HepG2 (cell line): Measurements from ENCODE around the gene ABHD15. TPM values are rescaled to one million over a fixed set of nuclear protein-coding genes. Genes with fewer than 3 reads are reported as not detected.

Experiments
- CBX2 ChIP-seq, 2 experiments: fragments of 200-600 bp in 1 of 2; sonication (generic); formaldehyde crosslinking in 1 of 2; IDR thresholded peaks; 2 replicates each; pipeline versions ENCODE4 v1.7.0 to v1.8.1; 2018 to 2022; ENCODE audit warnings: low read depth in 2 of 2, low read length in 1 of 2, mild to moderate bottlenecking in 1 of 2, missing genetic modification reagents in 1 of 2
- HOXA5 ChIP-seq: sonication (generic); formaldehyde crosslinking; IDR thresholded peaks from 2 replicates; pipeline ENCODE4 v1.4.0; 2020; ENCODE audit warnings: missing genetic modification reagents
- KAT7 ChIP-seq: IDR thresholded peaks from 2 replicates; pipeline ENCODE4 v1.6.1; 2018; ENCODE audit warnings: borderline replicate concordance, missing compliant biosample characterization
- KIAA2018 ChIP-seq: sonication (generic); formaldehyde crosslinking; IDR thresholded peaks from 2 replicates; pipeline ENCODE4 v1.5.0; 2020; ENCODE audit warnings: mild to moderate bottlenecking, missing genetic modification reagents, borderline replicate concordance
- NRL ChIP-seq: sonication (generic); formaldehyde crosslinking; IDR thresholded peaks from 2 replicates; pipeline ENCODE4 v1.5.0; 2020; ENCODE audit warnings: missing genetic modification reagents, mild to moderate bottlenecking, moderate library complexity, borderline replicate concordance
- PAX8 ChIP-seq: sonication (generic); formaldehyde crosslinking; IDR thresholded peaks from 2 replicates; pipeline ENCODE4 v1.8.0; 2022; ENCODE audit warnings: mild to moderate bottlenecking, missing genetic modification reagents, borderline replicate concordance
- SCMH1 ChIP-seq: sonication (generic); formaldehyde crosslinking; IDR thresholded peaks from 2 replicates; pipeline ENCODE4 v1.9.0; 2021; ENCODE audit warnings: missing genetic modification reagents, mild to moderate bottlenecking, borderline replicate concordance
- TOPORS ChIP-seq: sonication (generic); formaldehyde crosslinking; IDR thresholded peaks from 2 replicates; pipeline ENCODE4 v1.8.0; 2023; ENCODE audit warnings: mild to moderate bottlenecking, missing genetic modification reagents
- TSC22D2 ChIP-seq: sonication (generic); formaldehyde crosslinking; IDR thresholded peaks from 2 replicates; pipeline ENCODE4 v1.5.1; 2020; ENCODE audit warnings: missing genetic modification reagents, mild to moderate bottlenecking, borderline replicate concordance
- ZBED4 ChIP-seq: sonication (generic); formaldehyde crosslinking; IDR thresholded peaks from 2 replicates; pipeline ENCODE4 v1.4.0; 2020; ENCODE audit warnings: missing genetic modification reagents, borderline replicate concordance
- ZNF503 ChIP-seq: sonication (generic); formaldehyde crosslinking; IDR thresholded peaks from 2 replicates; pipeline ENCODE4 v1.4.0; 2020; ENCODE audit warnings: missing genetic modification reagents
- ZNF577 ChIP-seq: sonication (generic); formaldehyde crosslinking; IDR thresholded peaks from 2 replicates; pipeline ENCODE4 v1.4.0; 2020; ENCODE audit warnings: mild to moderate bottlenecking, low read depth, missing genetic modification reagents, borderline replicate concordance
- ZSCAN31 ChIP-seq: sonication (generic); formaldehyde crosslinking; IDR thresholded peaks from 2 replicates; pipeline ENCODE4 v1.5.0; 2020; ENCODE audit warnings: low read depth, mild to moderate bottlenecking, missing genetic modification reagents
- polyA plus RNA-seq, 8 experiments: library from polyadenylated mRNA; depleted of rRNA in 3 of 8; stranded (reverse) in 7 of 8; unstranded in 1 of 8; fragments of >200 nt; fragmentation: Illumina TruSeq in 4 of 8; extraction: Trizol in 4 of 8; gene quantifications; 2 replicates each; pipeline versions ENCODE4 v1.2.1 to v1.2.3, GENCODE V29; 2011 to 2016; ENCODE audit warnings: low read depth in 4 of 8, missing spikeins in 1 of 8, mixed read lengths in 1 of 8; ENCODE audit not compliant: insufficient read depth in 1 of 8
- total RNA-seq, 5 experiments: library from RNA; depleted of rRNA; stranded (reverse); fragments of >200 nt; fragmentation: Illumina TruSeq; extraction: Trizol; gene quantifications; 2 replicates each; pipeline ENCODE4 v1.2.3, GENCODE V29; 2016; ENCODE audit warnings: low read depth in 1 of 5

ABHD15 gene
- total and polyA plus RNA-seq, 2 of the 13 experiments (the other 11 are each of a cell fraction or from before 2014, with no cell fraction given): 2.4 to 7.7 TPM

- peak; percentile 66; the same call in 1 of the 2 replicates for TF ChIP-seq ZSCAN31 (CRISPR knock-in tag)
- TF ChIP-seq KIAA2018 (CRISPR knock-in tag): no peak; the same call in 1 of the 2 replicates
- no peak for TF ChIP-seq PAX8 (CRISPR knock-in tag)
- 0 out of 2 replicates have a peak, but pooled peaks have one; percentile 35 for TF ChIP-seq ZNF503
- TF ChIP-seq TOPORS (CRISPR knock-in tag): 0 out of 2 replicates have a peak, but pooled peaks have one; percentile 48
- TF ChIP-seq SCMH1 (CRISPR knock-in tag): no peak
- no peak for TF ChIP-seq HOXA5
- no peak for TF ChIP-seq KAT7 (CRISPR knock-in tag)
- TF ChIP-seq NRL (CRISPR knock-in tag): 0 out of 2 replicates have a peak, but pooled peaks have one; percentile 66
- no peak for TF ChIP-seq TSC22D2 (CRISPR knock-in tag)
- TF ChIP-seq ZBED4 (CRISPR knock-in tag): no peak
- TF ChIP-seq ZNF577 (CRISPR knock-in tag): no peak
- TF ChIP-seq CBX2 (IDR thresholded peaks at IDR 0.05; ENCODE audit: low read depth, low read length): no peak
- TF ChIP-seq CBX2 (CRISPR knock-in tag; IDR thresholded peaks at IDR 0.05; ENCODE audit: low read depth): no peak
Measured at GRCh38 chr17:29566473-29567303, at the start of gene ABHD15 (continued).
